Measurements from ENCODE around the gene B4GALT5. TPM values are rescaled to one million over a fixed set of nuclear protein-coding genes. Genes with fewer than 3 reads are reported as not detected.

B4GALT5 gene
- total RNA-seq, 2 donors from 2014 or later = 9.3 to 12.2 TPM

DNA sequence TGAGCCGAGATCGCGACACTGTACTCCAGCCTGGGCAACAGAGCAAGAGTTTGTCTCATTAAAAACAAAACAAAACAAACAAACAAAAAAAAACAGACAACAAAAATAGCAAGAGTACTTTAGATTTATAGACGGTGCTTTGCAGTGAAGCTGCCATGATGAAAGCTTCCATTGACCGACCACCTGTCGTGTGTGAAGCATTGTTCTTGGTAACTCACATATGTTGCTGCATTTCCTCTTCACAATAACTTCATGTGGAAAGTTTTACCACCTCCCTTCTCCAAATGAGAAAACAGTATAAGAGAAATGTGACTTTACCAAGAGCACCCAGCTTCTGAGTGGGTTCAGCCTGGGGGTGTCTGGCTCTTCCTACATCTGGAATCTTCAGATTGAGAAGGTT is 89.4 kb downstream of the B4GALT5 start:
- ATAC-seq = no peak
- Histone ChIP-seq H3K9me3 (no peaks in the 10 kb centered on the region), H3K27me3 (no peaks in the 10 kb centered on the region), H3K27ac (no peak overlapping the region), H3K4me1 (no peaks in the 10 kb centered on the region), H3K36me3 (replicated peaks in 1 of 2; ENCODE audit: insufficient read depth in 1 of 2, low read depth in 2 of 2) (no peaks in the 10 kb centered on the region), H3K4me3 (no peak overlapping the region)
- no peak for DNase-seq
- WGBS, 2 donors = 85 to 88% methylated on average over 6 of the region's 6 CpGs
- intact Hi-C loops (cut with DNase I) = no loop called here
- TF ChIP-seq, protein P1, sequence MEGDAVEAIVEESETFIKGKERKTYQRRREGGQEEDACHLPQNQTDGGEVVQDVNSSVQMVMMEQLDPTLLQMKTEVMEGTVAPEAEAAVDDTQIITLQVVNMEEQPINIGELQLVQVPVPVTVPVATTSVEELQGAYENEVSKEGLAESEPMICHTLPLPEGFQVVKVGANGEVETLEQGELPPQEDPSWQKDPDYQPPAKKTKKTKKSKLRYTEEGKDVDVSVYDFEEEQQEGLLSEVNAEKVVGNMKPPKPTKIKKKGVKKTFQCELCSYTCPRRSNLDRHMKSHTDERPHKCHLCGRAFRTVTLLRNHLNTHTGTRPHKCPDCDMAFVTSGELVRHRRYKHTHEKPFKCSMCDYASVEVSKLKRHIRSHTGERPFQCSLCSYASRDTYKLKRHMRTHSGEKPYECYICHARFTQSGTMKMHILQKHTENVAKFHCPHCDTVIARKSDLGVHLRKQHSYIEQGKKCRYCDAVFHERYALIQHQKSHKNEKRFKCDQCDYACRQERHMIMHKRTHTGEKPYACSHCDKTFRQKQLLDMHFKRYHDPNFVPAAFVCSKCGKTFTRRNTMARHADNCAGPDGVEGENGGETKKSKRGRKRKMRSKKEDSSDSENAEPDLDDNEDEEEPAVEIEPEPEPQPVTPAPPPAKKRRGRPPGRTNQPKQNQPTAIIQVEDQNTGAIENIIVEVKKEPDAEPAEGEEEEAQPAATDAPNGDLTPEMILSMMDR (IDR thresholded peaks at IDR 0.05) = no peak
- no peak for TF ChIP-seq POLR2A (IDR thresholded peaks at IDR 0.05)

DNA sequence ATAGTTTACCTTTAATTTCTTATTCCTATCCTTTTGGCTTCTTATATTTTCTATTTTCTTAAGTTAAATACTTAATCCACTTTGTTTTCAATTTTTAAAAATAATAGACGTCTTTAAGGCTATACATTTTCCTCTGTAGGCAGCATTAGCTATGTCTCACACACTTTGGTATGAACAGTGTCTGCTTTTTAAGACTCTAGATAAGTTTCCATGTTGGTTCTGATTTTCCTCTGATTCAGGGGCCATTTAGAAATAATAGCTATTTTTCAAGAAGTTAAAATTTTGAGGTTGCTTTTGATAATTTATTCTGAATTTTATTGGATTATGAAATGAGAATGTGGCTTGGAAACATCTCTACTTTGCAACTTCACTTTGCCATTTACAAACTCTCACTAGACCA is 91.4 kb downstream of the B4GALT5 start:
- Histone ChIP-seq H3K36me3 (replicated peaks in 1 of 2; ENCODE audit: insufficient read depth in 1 of 2, low read depth in 2 of 2) (no peaks in the 10 kb centered on the region), H3K9me3 (no peaks in the 10 kb centered on the region), H3K27ac (no peak overlapping the region), H3K4me1 (no peaks in the 10 kb centered on the region), H3K27me3 (no peaks in the 10 kb centered on the region), H3K4me3 (no peak overlapping the region)
- intact Hi-C loops (cut with DNase I) = no loop called here
- no peak for TF ChIP-seq POLR2A (IDR thresholded peaks at IDR 0.05)
- TF ChIP-seq, protein P1 (IDR thresholded peaks at IDR 0.05) = no peak
- DNase-seq = no peak
- no peak for ATAC-seq
- WGBS, 2 donors = 63 to 65% methylated on average over 1 of the region's 1 CpG

- TF ChIP-seq, protein P1 (IDR thresholded peaks at IDR 0.05) = no peak
- no peak for TF ChIP-seq POLR2A (IDR thresholded peaks at IDR 0.05)
- H3K4me1 ChIP-seq = peaks cover 5% of the 10 kb centered on the region
- WGBS, 2 donors = 72 to 73% methylated on average over 9 to 12 of the region's 12 CpGs
- DNase-seq (no peak), ATAC-seq (no peak)
- no peak overlapping the region for H3K27ac ChIP-seq
- H3K4me3 ChIP-seq = no peak overlapping the region
- intact Hi-C loops (cut with DNase I) = no loop called here
- H3K36me3 ChIP-seq (replicated peaks in 1 of 2; ENCODE audit: insufficient read depth in 1 of 2, low read depth in 2 of 2) = no peaks in the 10 kb centered on the region
- no peaks in the 10 kb centered on the region for H3K9me3 ChIP-seq
- no peaks in the 10 kb centered on the region for H3K27me3 ChIP-seq
Observed at GRCh38 chr20:49620364-49621240, 93.1 kb downstream of the B4GALT5 start.

DNA sequence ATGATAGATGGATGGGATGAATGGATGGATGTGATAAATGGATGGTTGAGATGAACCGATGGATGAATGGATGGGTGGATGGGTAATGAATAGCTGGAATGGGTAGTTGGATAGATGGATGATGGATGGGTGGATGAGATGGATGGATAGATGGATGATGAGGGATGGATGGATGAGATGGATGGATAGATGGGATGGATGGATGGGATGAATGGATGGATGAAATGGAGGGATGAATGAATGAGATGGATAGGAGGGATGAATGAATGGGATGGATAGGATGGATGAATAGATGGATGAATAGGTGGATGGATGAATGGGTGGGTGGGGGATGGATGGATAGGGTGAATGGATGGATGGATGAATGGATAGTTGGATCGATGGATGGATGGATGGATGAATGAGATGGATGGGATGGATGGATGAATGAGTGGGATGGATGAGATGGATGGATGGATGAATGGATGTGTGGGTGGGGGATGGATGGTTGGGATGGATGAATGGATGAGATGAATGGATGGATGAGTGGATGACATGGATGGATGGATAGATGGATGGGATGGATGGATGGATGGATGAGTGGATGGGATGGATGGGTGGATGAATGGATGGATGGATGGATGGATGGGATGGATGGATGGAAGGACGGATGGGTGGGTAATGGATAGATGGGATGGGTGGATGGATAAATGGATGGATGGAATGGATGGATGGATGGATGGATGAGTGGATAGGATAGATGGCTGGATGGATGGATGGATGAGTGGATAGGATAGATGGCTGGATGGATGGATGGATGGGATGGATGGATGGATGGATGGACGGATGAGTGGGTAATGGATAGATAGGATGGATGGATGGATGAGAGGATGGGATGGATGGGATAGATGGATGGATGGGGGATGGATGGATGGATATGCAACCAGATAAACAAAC is 94.3 kb downstream of the B4GALT5 start:
- Histone ChIP-seq H3K9me3 (no peaks in the 10 kb centered on the region), H3K27me3 (no peaks in the 10 kb centered on the region), H3K4me3 (no peak overlapping the region), H3K27ac (no peak overlapping the region), H3K36me3 (replicated peaks in 1 of 2; ENCODE audit: insufficient read depth in 1 of 2, low read depth in 2 of 2) (no peaks in the 10 kb centered on the region), H3K4me1 (peaks cover 8% of the 10 kb centered on the region)
- WGBS, 2 donors = 77 to 89% methylated on average over 4 of the region's 4 CpGs
- DNase-seq (no peak), ATAC-seq (no peak)
- TF ChIP-seq POLR2A (IDR thresholded peaks at IDR 0.05) = no peak
- TF ChIP-seq, protein P1 (IDR thresholded peaks at IDR 0.05) = no peak
- intact Hi-C loops (cut with DNase I) = loop anchor here (10.0 kb wide), 1 partner anchor 225 kb away; no protein-coding TSS in a partner anchor

Data from body of pancreas (tissue), 4 donors.